T-cell (primary cell): Measurements from ENCODE around the gene NPBWR2. TPM values are rescaled to one million over a fixed set of nuclear protein-coding genes. Genes with fewer than 3 reads are reported as not detected.

ENCODE experiments used
- ATAC-seq, 4 experiments: fragments of 200-7000 bp in 3 of 4; fragments of 150-1000 bp in 1 of 4; cut with Tn5 transposase; replicated peaks in 1 of 4; 1 replicate in 3 of 4; 2 replicates in 1 of 4; pipeline ENCODE4 v1.10.0; 2021; ENCODE audit warnings: moderate library complexity in 3 of 4, mild to moderate bottlenecking in 2 of 4, moderate number of reproducible peaks in 1 of 4
- CTCF ChIA-PET, 2 donors: fragments of 300-600 bp; sonication (Branson Sonifier 250); formaldehyde crosslinking; loops; one replicate each; lab custom pipeline; 2022; ENCODE audit warnings: antibody characterized with exemption in 2 of 2; lab: Charles Lee
- POLR2A ChIA-PET, 2 donors: fragments of 300-600 bp; sonication (Branson Sonifier 250); formaldehyde crosslinking; loops; one replicate each; lab custom pipeline; 2022; ENCODE audit warnings: antibody characterized with exemption in 2 of 2; lab: Charles Lee
- DNase-seq, 35 experiments: peaks; one replicate each; pipeline versions ENCODE4 v3.0.0 to v3.0.0-alpha.2; 2013 to 2023
- H3K27ac ChIP-seq: one replicate; pipeline ENCODE4 v1.5.1; 2013; ENCODE audit warnings: low read length
- H3K27me3 ChIP-seq, 2 experiments: replicated peaks in 1 of 2; 1 replicate in 1 of 2; 2 replicates in 1 of 2; pipeline versions ENCODE4 v1.6.1 to v1.7.0; 2013; ENCODE audit warnings: low read length in 1 of 2, mixed read lengths in 1 of 2; ENCODE audit not compliant: control insufficient read depth in 2 of 2, insufficient read depth in 2 of 2; ENCODE audit errors: extremely low read depth in 1 of 2
- H3K36me3 ChIP-seq, 2 donors: 1 replicate in 1 of 2; 2 replicates in 1 of 2; pipeline versions ENCODE4 v1.6.1 to v1.7.0; 2013; ENCODE audit warnings: low read length in 1 of 2; ENCODE audit not compliant: control insufficient read depth in 2 of 2, insufficient read depth in 1 of 2; ENCODE audit errors: extremely low read depth in 1 of 2
- H3K4me1 ChIP-seq, 2 experiments: 1 replicate in 1 of 2; 2 replicates in 1 of 2; pipeline versions ENCODE4 v1.6.1 to v1.7.0; 2013; ENCODE audit warnings: low read length in 2 of 2, mixed read lengths in 1 of 2; ENCODE audit not compliant: insufficient read depth in 2 of 2, control insufficient read depth in 1 of 2; ENCODE audit errors: extremely low read depth in 1 of 2
- H3K4me3 ChIP-seq, 2 donors: 1 replicate in 1 of 2; 2 replicates in 1 of 2; pipeline versions ENCODE4 v1.5.1 to v1.7.0; 2013; ENCODE audit warnings: mild to moderate bottlenecking in 2 of 2, low read length in 1 of 2, moderate library complexity in 1 of 2; ENCODE audit not compliant: control insufficient read depth in 1 of 2; ENCODE audit errors: extremely low read depth in 1 of 2
- H3K9me3 ChIP-seq: 2 replicates; pipeline ENCODE4 v1.7.0; 2013
- H3K27ac Mint-ChIP-seq, 2 donors: one replicate each; pipeline ENCODE4 v1.8.0; 2020 to 2021; ENCODE audit warnings: mild to moderate bottlenecking in 2 of 2, mixed read lengths in 2 of 2
- H3K27me3 Mint-ChIP-seq, 2 donors: one replicate each; pipeline ENCODE4 v1.8.0; 2021 to 2022; ENCODE audit warnings: mixed read lengths in 2 of 2
- H3K36me3 Mint-ChIP-seq: one replicate; pipeline ENCODE4 v1.8.0; 2021; ENCODE audit warnings: mixed read lengths
- H3K4me1 Mint-ChIP-seq, 3 donors: one replicate each; pipeline ENCODE4 v1.8.0; 2020 to 2022; ENCODE audit warnings: mixed read lengths in 3 of 3, mild to moderate bottlenecking in 1 of 3
- H3K4me3 Mint-ChIP-seq, 3 donors: one replicate each; pipeline ENCODE4 v1.8.0; 2020 to 2022; ENCODE audit warnings: mild to moderate bottlenecking in 3 of 3, mixed read lengths in 3 of 3, moderate library complexity in 3 of 3
- H3K9me3 Mint-ChIP-seq, 3 donors: one replicate each; pipeline ENCODE4 v1.8.0; 2020 to 2022; ENCODE audit warnings: mixed read lengths in 3 of 3
- WGBS: methylation state at CpG from one replicate; pipeline ENCODE4 v1.1.5; 2013; ENCODE audit warnings: missing lambda C conversion rate; ENCODE audit not compliant: insufficient coverage; 5-methylcytosine and 5-hydroxymethylcytosine counted together
- total RNA-seq, 35 experiments: library from RNA in 6 of 35; stranded (reverse) in 6 of 35; fragments of 120-200 nt in 1 of 35; gene quantifications; one replicate each; pipeline versions ENCODE4 v1.2.1 to v1.2.4 and lab custom pipeline; 2013 to 2026

NPBWR2 gene
- total RNA-seq, 5 donors from 2014 or later (not counting 1 experiment from before 2014, with no cell fraction given): not detected

- POLR2A ChIA-PET: no interaction called here
- H3K36me3 Mint-ChIP-seq: peaks cover 3% of the 10 kb centered on the region
Observed at GRCh38 chr20:64074184-64074789, 33.1 kb downstream of the NPBWR2 start.

GRCh38 chr20:64073476-64074183 is 33.7 kb downstream of the NPBWR2 start:
- H3K9me3 Mint-ChIP-seq: no peaks in the 10 kb centered on the region
- H3K27ac ChIP-seq: no peak overlapping the region
- ChIA-PET POLR2A (no interaction called here), CTCF (no interaction called here)
- H3K4me3 Mint-ChIP-seq: no peak overlapping the region
- ATAC-seq (no peak), DNase-seq (no peak)
- H3K36me3 ChIP-seq: peaks cover 9 to 42% of the 10 kb centered on the region in 2 donors
- 96% methylated on average over 32 of the region's 37 CpGs for WGBS
- H3K9me3 ChIP-seq: no peaks in the 10 kb centered on the region
- H3K4me3 ChIP-seq: no peak overlapping the region
- H3K27me3 ChIP-seq: no peaks in the 10 kb centered on the region
- H3K27ac Mint-ChIP-seq: no peak overlapping the region
- H3K4me1 Mint-ChIP-seq: peaks cover 13 to 34% (median 18%) of the 10 kb centered on the region in 3 donors
- H3K36me3 Mint-ChIP-seq: peaks cover 3% of the 10 kb centered on the region
- H3K27me3 Mint-ChIP-seq: no peaks in the 10 kb centered on the region
- H3K4me1 ChIP-seq: peaks cover 8 to 56% of the 10 kb centered on the region in 2 experiments

More at GRCh38 chr20:64074184-64074789, 33.1 kb downstream of the NPBWR2 start:
- Mint-ChIP-seq H3K4me1 (peaks cover 13 to 32% (median 22%) of the 10 kb centered on the region in 3 donors), H3K27ac (peak overlapping the region in 1 of 2 donors; percentile 27), H3K27me3 (no peaks in the 10 kb centered on the region), H3K4me3 (no peak overlapping the region), H3K9me3 (no peaks in the 10 kb centered on the region)
- H3K4me3 ChIP-seq: no peak overlapping the region
- CTCF ChIA-PET: no interaction called here
- ATAC-seq: no peak
- H3K36me3 ChIP-seq: peaks cover 9 to 42% of the 10 kb centered on the region in 2 donors
- no peaks in the 10 kb centered on the region for H3K27me3 ChIP-seq
- DNase-seq: no peak
- H3K27ac ChIP-seq: no peak overlapping the region
- no peaks in the 10 kb centered on the region for H3K9me3 ChIP-seq
- WGBS: 94% methylated on average over 27 of the region's 28 CpGs
- peaks cover 8 to 56% of the 10 kb centered on the region in 2 experiments for H3K4me1 ChIP-seq

GRCh38 chr20:64072498-64073063 is 34.8 kb downstream of the NPBWR2 start:
- Mint-ChIP-seq H3K9me3 (no peaks in the 10 kb centered on the region), H3K4me1 (peaks cover 9 to 36% (median 13%) of the 10 kb centered on the region in 3 donors), H3K27ac (no peak overlapping the region), H3K27me3 (no peaks in the 10 kb centered on the region), H3K4me3 (no peak overlapping the region), H3K36me3 (peaks cover 3% of the 10 kb centered on the region)
- ChIA-PET CTCF (no interaction called here), POLR2A (no interaction called here)
- Histone ChIP-seq H3K27me3 (no peaks in the 10 kb centered on the region), H3K27ac (no peak overlapping the region), H3K36me3 (peaks cover 9 to 42% of the 10 kb centered on the region in 2 donors), H3K4me3 (no peak overlapping the region), H3K4me1 (peaks cover 8 to 56% of the 10 kb centered on the region in 2 experiments), H3K9me3 (no peaks in the 10 kb centered on the region)
- no peak for ATAC-seq
- 89% methylated on average over 8 of the region's 14 CpGs for WGBS
- no peak for DNase-seq

GRCh38 chr20:64071341-64072332 is 35.7 kb downstream of the NPBWR2 start:
- POLR2A ChIA-PET: no interaction called here
- H3K9me3 ChIP-seq: no peaks in the 10 kb centered on the region
- peaks cover 3% of the 10 kb centered on the region for H3K36me3 Mint-ChIP-seq
- no peaks in the 10 kb centered on the region for H3K9me3 Mint-ChIP-seq
- no peak overlapping the region for H3K4me3 ChIP-seq
- no peaks in the 10 kb centered on the region for H3K27me3 Mint-ChIP-seq
- H3K4me3 Mint-ChIP-seq: no peak overlapping the region
- WGBS: 85% methylated on average over 19 of the region's 30 CpGs
- no peak for ATAC-seq
- peaks cover 14 to 39% (median 17%) of the 10 kb centered on the region in 3 donors for H3K4me1 Mint-ChIP-seq
- H3K27ac ChIP-seq: no peak overlapping the region
- H3K27ac Mint-ChIP-seq: peak overlapping the region in 1 of 2 donors; percentile 66
- CTCF ChIA-PET: interaction anchor here in 1 of 2 donors (0.5 kb wide), 1 partner anchor 551 kb away, joined by 3 read pairs; no protein-coding TSS in a partner anchor
- no peak for DNase-seq
- peaks cover 3 to 56% of the 10 kb centered on the region in 2 experiments for H3K4me1 ChIP-seq
- H3K27me3 ChIP-seq: no peaks in the 10 kb centered on the region
- peaks cover 9 to 41% of the 10 kb centered on the region in 2 donors for H3K36me3 ChIP-seq

GRCh38 chr20:64070244-64070993 is 36.9 kb downstream of the NPBWR2 start:
- ChIA-PET CTCF (no interaction called here), POLR2A (no interaction called here)
- no peak overlapping the region for H3K4me3 Mint-ChIP-seq
- Histone ChIP-seq H3K4me3 (no peak overlapping the region), H3K27me3 (no peaks in the 10 kb centered on the region), H3K36me3 (peaks cover 9 to 32% of the 10 kb centered on the region in 2 donors), H3K9me3 (no peaks in the 10 kb centered on the region), H3K27ac (no peak overlapping the region), H3K4me1 (peaks cover 10 to 60% of the 10 kb centered on the region in 2 experiments)
- peaks cover 2% of the 10 kb centered on the region for H3K36me3 Mint-ChIP-seq
- WGBS: 89% methylated on average over 24 of the region's 31 CpGs
- peaks cover 21 to 46% (median 25%) of the 10 kb centered on the region in 3 donors for H3K4me1 Mint-ChIP-seq
- no peak for DNase-seq
- ATAC-seq: no peak
- H3K9me3 Mint-ChIP-seq: no peaks in the 10 kb centered on the region
- no peaks in the 10 kb centered on the region for H3K27me3 Mint-ChIP-seq
- peak overlapping the region in 1 of 2 donors; percentile 19 for H3K27ac Mint-ChIP-seq
